GM12864 (cell line): Measurements from ENCODE around the gene CSNK1A1.

ENCODE experiments used
- DNase-seq: peaks from one replicate; pipeline ENCODE4 v3.0.0-alpha.2; 2011; ENCODE audit warnings: low read depth
- H3K4me3 ChIP-seq: 2 replicates; pipeline ENCODE4 v1.5.1; 2011; ENCODE audit warnings: mild to moderate bottlenecking, low read depth, low read length, control low read depth
- CTCF ChIP-seq: IDR thresholded peaks from 2 replicates; pipeline ENCODE4 v1.5.1; 2011; ENCODE audit warnings: low read depth, mild to moderate bottlenecking, moderate library complexity, low read length, control low read depth, inconsistent platforms; ENCODE audit errors: missing control alignments

The CSNK1A1 gene

GRCh38 chr5:149492781-149493180 lies 58.5 kb downstream of the CSNK1A1 start:
- no peak for DNase-seq
- no peak overlapping the region for H3K4me3 ChIP-seq
- TF ChIP-seq CTCF, result no peak

GRCh38 chr5:149490599-149491485 lies 60.4 kb downstream of the CSNK1A1 start:
- no peak for TF ChIP-seq CTCF

GRCh38 chr5:149489605-149490037 lies 61.6 kb downstream of the CSNK1A1 start:
- DNase-seq, result no peak
- TF ChIP-seq CTCF, result no peak
- H3K4me3 ChIP-seq, result no peak overlapping the region

More at GRCh38 chr5:149490599-149491485, 60.4 kb downstream of the CSNK1A1 start:
- no peak overlapping the region for H3K4me3 ChIP-seq
- DNase-seq, result no peak

- TF ChIP-seq CTCF, result no peak
- H3K4me3 ChIP-seq, result no peak overlapping the region
- DNase-seq, result no peak
Observed at GRCh38 chr5:149488645-149489306, 62.5 kb downstream of the CSNK1A1 start.

- DNase-seq, result no peak
- no peak overlapping the region for H3K4me3 ChIP-seq
- TF ChIP-seq CTCF, result no peak
Observed at GRCh38 chr5:149487672-149488071, 63.6 kb downstream of the CSNK1A1 start.

- no peak for TF ChIP-seq CTCF
- DNase-seq, result no peak
- no peak overlapping the region for H3K4me3 ChIP-seq
Observed at GRCh38 chr5:149486726-149487635, 64.3 kb downstream of the CSNK1A1 start.
